Sigmoid colon (tissue), 7 donors: Measurements from ENCODE around the gene ADAM23. TPM values are rescaled to one million over a fixed set of nuclear protein-coding genes. Genes with fewer than 3 reads are reported as not detected.

ENCODE experiments used
- DNase-seq: peaks from one replicate; pipeline ENCODE4 v3.0.0-alpha.2; 2019
- H3K27ac ChIP-seq, 4 donors: fragments of 200-600 bp; sonication (generic); one replicate each; pipeline ENCODE4 v1.5.1; 2016 to 2019; ENCODE audit warnings: mild to moderate bottlenecking in 1 of 4
- H3K27me3 ChIP-seq, 3 donors: fragments of 200-600 bp; sonication (generic); one replicate each; pipeline ENCODE4 v1.5.1; 2019; ENCODE audit warnings: mild to moderate bottlenecking in 1 of 3
- H3K36me3 ChIP-seq, 4 donors: fragments of 200-600 bp; sonication (generic); one replicate each; pipeline ENCODE4 v1.5.1; 2016 to 2019
- H3K4me1 ChIP-seq, 4 donors: fragments of 200-600 bp; sonication (generic); one replicate each; pipeline ENCODE4 v1.5.1; 2017 to 2019
- H3K4me3 ChIP-seq, 4 donors: fragments of 200-600 bp; sonication (generic); one replicate each; pipeline ENCODE4 v1.5.1; 2017 to 2019; ENCODE audit warnings: mild to moderate bottlenecking in 2 of 4, moderate library complexity in 1 of 4
- H3K9me3 ChIP-seq, 4 donors: fragments of 200-600 bp in 3 of 4; sonication (generic) in 3 of 4; one replicate each; pipeline versions ENCODE4 v1.5.1 to v1.6.1; 2013 to 2019
- EP300 ChIP-seq, 4 donors: sonication (generic); formaldehyde crosslinking; IDR thresholded peaks; one replicate each; pipeline ENCODE4 v1.6.1; 2017; ENCODE audit warnings: antibody characterized with exemption in 4 of 4
- POLR2A ChIP-seq, 2 donors: fragments of 450-650 bp; IDR thresholded peaks; one replicate each; pipeline ENCODE4 v1.6.1; 2016; ENCODE audit warnings: antibody characterized with exemption in 2 of 2, mild to moderate bottlenecking in 2 of 2, moderate library complexity in 2 of 2
- POLR2AphosphoS5 ChIP-seq, 4 donors: sonication (generic); formaldehyde crosslinking; IDR thresholded peaks; one replicate each; pipeline ENCODE4 v1.6.1; 2017; ENCODE audit warnings: antibody characterized with exemption in 4 of 4
- WGBS, 2 donors: extraction: QIAGEN DNeasy Blood & Tissue Kit; methylation state at CpG; one replicate each; pipeline ENCODE4 v1.1.7; 2013; 5-methylcytosine and 5-hydroxymethylcytosine counted together
- intact Hi-C: fragments of 100-400 bp; cut with DNase I; formaldehyde crosslinking; loops from one replicate; pipeline ENCODE4 v1.15.1; 2023
- polyA plus RNA-seq, 3 donors: library from polyadenylated mRNA; stranded (reverse); fragments of 200-250 nt; gene quantifications; one replicate each; pipeline ENCODE4 v1.2.3, GENCODE V29; 2013
- total RNA-seq, 4 donors: library from RNA; depleted of rRNA; stranded (reverse); fragments of >200 nt; gene quantifications; one replicate each; pipeline ENCODE4 v1.1.0, GENCODE V29; 2016
- TF ChIP-seq, protein P1 (sequence below), 4 experiments: fragments of 450-650 bp in 3 of 4; fragments of 200-600 bp in 1 of 4; IDR thresholded peaks; one replicate each; pipeline ENCODE4 v1.5.1; 2016 to 2019; ENCODE audit warnings: antibody characterized with exemption in 4 of 4, mild to moderate bottlenecking in 3 of 4, moderate library complexity in 2 of 4
- donor health status: healthy with polysubstance abuse.
- donor health status: Bipolar disorder and iron deficiency.
- donor health status: healthy.

ADAM23 gene
- total and polyA plus RNA-seq, 7 donors: under 0.01 to 2.9 (median 1.6) TPM

- TF ChIP-seq EP300 (IDR thresholded peaks at IDR 0.05) (no peak), POLR2A (IDR thresholded peaks at IDR 0.05) (no peak), POLR2AphosphoS5 (IDR thresholded peaks at IDR 0.05) (no peak)
- TF ChIP-seq, protein P1, sequence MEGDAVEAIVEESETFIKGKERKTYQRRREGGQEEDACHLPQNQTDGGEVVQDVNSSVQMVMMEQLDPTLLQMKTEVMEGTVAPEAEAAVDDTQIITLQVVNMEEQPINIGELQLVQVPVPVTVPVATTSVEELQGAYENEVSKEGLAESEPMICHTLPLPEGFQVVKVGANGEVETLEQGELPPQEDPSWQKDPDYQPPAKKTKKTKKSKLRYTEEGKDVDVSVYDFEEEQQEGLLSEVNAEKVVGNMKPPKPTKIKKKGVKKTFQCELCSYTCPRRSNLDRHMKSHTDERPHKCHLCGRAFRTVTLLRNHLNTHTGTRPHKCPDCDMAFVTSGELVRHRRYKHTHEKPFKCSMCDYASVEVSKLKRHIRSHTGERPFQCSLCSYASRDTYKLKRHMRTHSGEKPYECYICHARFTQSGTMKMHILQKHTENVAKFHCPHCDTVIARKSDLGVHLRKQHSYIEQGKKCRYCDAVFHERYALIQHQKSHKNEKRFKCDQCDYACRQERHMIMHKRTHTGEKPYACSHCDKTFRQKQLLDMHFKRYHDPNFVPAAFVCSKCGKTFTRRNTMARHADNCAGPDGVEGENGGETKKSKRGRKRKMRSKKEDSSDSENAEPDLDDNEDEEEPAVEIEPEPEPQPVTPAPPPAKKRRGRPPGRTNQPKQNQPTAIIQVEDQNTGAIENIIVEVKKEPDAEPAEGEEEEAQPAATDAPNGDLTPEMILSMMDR (IDR thresholded peaks at IDR 0.05): no peak
- intact Hi-C loops: no loop called here
- 39 to 73% methylated on average over 6 of the region's 6 CpGs for WGBS, 2 donors
Observed at GRCh38 chr2:206462240-206462854, 19.0 kb downstream of the ADAM23 start.

GRCh38 chr2:206463685-206464084, 20.4 kb downstream of the ADAM23 start:
- intact Hi-C loops: no loop called here
- Histone ChIP-seq H3K4me3 (no peak overlapping the region), H3K27me3 (no peaks in the 10 kb centered on the region), H3K4me1 (no peaks in the 10 kb centered on the region), H3K36me3 (no peaks in the 10 kb centered on the region), H3K9me3 (peaks cover 0 to 4% (median 1%) of the 10 kb centered on the region in 4 donors), H3K27ac (no peak overlapping the region)
- DNase-seq: no peak
- TF ChIP-seq EP300 (IDR thresholded peaks at IDR 0.05) (no peak), POLR2A (IDR thresholded peaks at IDR 0.05) (no peak), POLR2AphosphoS5 (IDR thresholded peaks at IDR 0.05) (no peak)
- TF ChIP-seq, protein P1 (IDR thresholded peaks at IDR 0.05): no peak
- 86 to 88% methylated on average over 5 of the region's 5 CpGs for WGBS, 2 donors

More at GRCh38 chr2:206462240-206462854, 19.0 kb downstream of the ADAM23 start:
- Histone ChIP-seq H3K4me3 (no peak overlapping the region), H3K27me3 (no peaks in the 10 kb centered on the region), H3K9me3 (peaks cover 0 to 4% (median 1%) of the 10 kb centered on the region in 4 donors), H3K27ac (no peak overlapping the region), H3K36me3 (no peaks in the 10 kb centered on the region), H3K4me1 (no peaks in the 10 kb centered on the region)
- no peak for DNase-seq

- Histone ChIP-seq H3K4me3 (no peak overlapping the region), H3K27ac (no peak overlapping the region), H3K36me3 (no peaks in the 10 kb centered on the region), H3K27me3 (no peaks in the 10 kb centered on the region), H3K4me1 (no peaks in the 10 kb centered on the region), H3K9me3 (peaks cover 0 to 4% (median 1%) of the 10 kb centered on the region in 4 donors)
- WGBS, 2 donors: 91 to 95% methylated on average over 2 of the region's 2 CpGs
- intact Hi-C loops: no loop called here
- no peak for DNase-seq
- TF ChIP-seq POLR2AphosphoS5 (IDR thresholded peaks at IDR 0.05) (no peak), EP300 (IDR thresholded peaks at IDR 0.05) (no peak), POLR2A (IDR thresholded peaks at IDR 0.05) (no peak)
- TF ChIP-seq, protein P1 (IDR thresholded peaks at IDR 0.05): no peak
Observed at GRCh38 chr2:206464597-206464996, 21.3 kb downstream of the ADAM23 start.

DNA sequence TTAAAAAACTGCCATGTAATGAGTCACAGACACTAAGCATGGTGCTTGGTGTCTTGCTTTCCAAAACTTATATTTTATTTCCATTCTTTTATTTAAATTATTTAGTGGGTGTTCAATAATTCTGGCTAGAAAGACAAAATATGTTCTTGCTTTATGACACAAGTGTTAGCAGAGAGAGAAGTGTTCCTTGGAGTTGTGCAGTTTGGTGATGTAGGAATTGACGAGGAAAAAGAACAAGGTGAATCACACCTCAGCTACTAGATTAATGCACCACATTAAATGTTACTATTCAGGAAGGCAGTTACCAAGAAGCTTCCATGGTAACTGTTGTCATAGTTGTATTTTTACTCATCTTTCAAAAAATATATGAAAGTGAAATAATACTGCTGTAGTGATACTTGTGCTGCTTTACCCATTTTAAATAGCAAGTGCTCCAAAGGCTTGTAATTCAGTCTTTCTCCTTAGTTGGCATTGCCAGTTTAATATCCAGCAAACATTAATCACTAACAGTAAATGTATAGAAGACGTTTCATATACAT, 28.3 kb downstream of the ADAM23 start:
- Histone ChIP-seq H3K4me1 (no peaks in the 10 kb centered on the region), H3K36me3 (no peaks in the 10 kb centered on the region), H3K27ac (no peak overlapping the region), H3K9me3 (no peaks in the 10 kb centered on the region), H3K4me3 (no peak overlapping the region), H3K27me3 (no peaks in the 10 kb centered on the region)
- TF ChIP-seq, protein P1 (IDR thresholded peaks at IDR 0.05): no peak
- no peak for TF ChIP-seq EP300 (IDR thresholded peaks at IDR 0.05)
- no peak for TF ChIP-seq POLR2A (IDR thresholded peaks at IDR 0.05)
- no peak for TF ChIP-seq POLR2AphosphoS5 (IDR thresholded peaks at IDR 0.05)
- 74 to 81% methylated on average over 2 of the region's 2 CpGs for WGBS, 2 donors
- intact Hi-C loops: no loop called here
- no peak for DNase-seq
